HG03571 (cell line): ENCODE data around the gene LPO.

Source experiments
- ATAC-seq: cut with Tn5 transposase; IDR thresholded peaks from one replicate; pipeline ENCODE4 v1.9.1; 2021; ENCODE audit not compliant: unreplicated experiment

Gene LPO

DNA sequence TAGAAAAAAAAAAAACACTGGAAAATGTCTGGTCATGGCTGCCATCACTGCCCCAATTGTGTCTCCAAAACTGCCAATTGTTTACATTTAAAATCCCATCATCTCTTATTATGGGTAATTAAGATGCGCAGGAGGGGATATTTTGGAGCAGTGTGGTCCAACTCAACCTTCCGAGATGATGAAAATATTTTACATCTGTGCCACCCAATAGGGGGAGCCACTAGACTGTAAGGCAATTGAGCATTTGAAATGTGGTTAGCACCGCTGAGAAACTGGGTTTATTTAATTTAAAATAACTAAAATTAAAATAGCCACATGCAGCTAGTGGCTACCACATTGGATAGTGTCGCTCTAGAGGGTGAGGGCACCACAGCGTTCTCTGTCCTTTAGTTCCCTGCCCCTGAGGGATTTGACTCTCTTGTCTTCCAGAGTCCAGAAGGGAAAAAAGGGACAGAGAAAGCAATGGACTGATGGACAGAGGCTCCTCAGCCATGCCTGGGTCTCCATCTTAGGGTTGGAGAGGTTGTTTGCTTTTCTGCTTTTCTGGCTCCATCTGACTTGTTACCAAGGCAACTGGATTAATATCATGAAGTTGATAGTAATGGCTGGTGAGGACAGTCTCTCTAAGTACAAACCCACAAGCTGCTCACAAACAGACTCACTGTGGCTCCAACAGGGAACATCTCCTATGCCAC is 38.9 kb downstream of the LPO start:
- no peak for ATAC-seq

DNA sequence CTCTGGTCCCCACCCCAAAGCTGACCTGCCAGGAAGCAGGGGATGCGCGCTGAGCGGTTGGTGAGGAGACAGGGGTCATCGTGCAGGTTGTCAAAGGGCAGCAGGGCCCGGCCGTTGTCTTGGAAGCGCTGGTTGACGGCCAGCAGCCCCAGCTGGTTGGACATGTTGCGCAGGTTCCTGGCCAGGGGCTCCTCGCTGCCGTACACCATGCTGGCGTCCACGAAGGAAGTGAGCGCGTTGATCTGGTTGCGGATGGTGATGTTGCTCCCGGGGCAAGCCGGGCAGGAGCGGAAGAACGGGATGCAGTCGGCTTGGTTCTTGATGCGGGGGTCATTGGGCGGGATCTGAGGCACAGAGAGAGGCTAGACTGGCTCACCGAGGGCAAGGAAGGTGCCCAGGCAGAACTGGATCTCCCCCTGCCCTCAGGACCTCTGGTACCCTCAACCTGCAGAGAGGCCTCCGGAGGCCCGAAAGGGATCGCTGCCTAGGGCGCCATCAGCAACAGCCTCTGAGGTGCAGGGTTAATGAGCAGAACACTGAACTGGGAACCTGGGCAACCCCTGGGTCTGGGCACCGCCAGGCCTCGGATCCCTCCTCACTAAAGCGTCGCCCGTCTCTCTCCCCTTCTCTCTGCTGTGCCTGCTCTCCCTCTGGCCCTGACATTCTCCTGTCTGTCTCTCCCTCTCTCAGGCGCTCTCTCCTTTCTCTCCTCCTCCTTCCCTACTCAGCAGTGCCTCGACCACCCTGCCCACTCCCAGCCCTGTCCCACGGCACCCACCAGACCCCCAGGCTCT is 39.6 kb downstream of the LPO start:
- ATAC-seq, result no peak

DNA sequence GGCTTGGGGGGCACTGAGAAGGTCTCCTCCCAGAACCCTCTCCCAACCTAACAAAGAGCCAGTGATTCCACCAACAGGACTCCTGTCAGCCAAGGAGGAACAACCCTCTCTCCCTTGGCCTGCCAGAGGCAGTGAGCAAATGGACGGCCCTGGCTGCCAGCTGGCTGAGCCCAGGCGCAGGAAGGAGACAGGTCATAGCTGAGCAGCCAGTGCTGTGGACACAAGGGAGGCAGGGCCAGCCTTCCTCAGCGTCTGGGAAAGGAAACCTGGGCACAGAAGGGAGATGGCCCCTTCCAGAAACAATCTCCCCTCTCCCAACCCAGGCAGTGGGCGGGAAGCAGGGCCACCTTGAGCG is 40.3 kb downstream of the LPO start:
- no peak for ATAC-seq

DNA sequence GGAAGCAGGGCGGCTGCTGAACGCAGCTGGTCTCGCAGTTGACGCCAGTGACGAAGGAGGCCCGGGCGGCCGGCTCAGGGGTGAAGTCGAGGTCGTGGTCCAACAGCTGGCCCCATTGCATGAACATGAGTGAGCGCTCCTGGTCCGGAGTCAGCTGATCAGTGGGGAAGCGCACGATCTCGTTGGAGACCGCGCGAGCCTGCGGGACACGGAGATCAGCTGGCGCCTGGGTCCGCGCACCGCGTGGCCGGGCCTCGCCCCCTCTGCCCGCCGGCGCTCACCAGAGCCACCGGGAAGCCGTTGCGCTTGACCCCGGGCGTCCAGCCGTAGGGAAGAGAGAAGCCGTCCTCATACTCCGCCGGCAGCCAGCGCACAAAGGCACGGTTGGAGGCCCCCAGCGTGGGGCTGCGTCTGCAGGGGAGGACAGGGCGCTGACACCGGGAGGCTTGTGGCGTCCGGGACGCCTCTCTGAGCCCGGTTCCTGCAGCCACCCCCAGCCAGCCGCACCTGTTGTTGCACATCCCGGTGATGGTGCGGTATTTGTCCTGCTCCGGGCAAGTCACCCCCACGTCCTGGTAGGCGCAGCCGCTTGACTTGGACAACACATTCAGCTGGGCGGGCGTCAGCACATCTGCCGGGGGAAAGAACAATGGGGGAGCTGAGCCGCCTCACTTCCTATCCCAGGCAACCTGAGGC is 40.8 kb downstream of the LPO start:
- ATAC-seq, result no peak

DNA sequence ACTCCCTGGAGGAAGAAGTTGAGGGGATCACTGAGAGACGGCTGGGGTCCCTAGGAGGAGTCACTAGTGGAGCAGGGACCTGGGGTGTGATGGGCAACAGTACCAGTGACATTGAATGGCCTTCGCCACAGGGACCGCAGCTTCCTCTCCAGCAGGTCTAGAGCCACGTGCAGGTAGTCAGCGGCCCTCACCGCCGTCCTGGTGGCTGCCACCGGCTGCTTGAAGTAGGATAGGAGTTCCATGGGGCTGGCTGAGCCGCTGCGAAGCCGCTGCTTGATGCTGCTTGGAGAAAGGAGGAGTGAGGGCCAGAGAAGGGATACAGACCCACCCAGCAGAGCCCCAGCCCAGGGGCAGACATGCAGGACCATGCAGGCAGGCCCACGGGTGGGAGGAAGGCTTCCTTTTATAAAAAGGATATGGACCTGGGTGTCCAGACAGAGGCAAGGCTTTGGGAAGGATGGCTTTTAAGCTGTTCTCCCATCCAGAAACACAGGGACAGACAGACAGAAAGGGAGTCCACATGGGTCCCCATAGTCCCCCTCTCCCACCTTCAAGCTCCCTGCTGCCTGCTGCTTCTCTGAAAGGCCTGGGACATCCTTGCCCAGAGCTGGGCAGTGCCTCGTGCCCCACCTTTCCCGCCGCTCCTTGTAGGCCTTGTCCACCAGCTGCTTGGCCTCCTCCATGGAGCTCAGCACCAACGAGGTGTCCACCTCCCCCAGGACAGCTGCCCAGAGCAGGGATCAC is 41.5 kb downstream of the LPO start:
- ATAC-seq, result no peak

DNA sequence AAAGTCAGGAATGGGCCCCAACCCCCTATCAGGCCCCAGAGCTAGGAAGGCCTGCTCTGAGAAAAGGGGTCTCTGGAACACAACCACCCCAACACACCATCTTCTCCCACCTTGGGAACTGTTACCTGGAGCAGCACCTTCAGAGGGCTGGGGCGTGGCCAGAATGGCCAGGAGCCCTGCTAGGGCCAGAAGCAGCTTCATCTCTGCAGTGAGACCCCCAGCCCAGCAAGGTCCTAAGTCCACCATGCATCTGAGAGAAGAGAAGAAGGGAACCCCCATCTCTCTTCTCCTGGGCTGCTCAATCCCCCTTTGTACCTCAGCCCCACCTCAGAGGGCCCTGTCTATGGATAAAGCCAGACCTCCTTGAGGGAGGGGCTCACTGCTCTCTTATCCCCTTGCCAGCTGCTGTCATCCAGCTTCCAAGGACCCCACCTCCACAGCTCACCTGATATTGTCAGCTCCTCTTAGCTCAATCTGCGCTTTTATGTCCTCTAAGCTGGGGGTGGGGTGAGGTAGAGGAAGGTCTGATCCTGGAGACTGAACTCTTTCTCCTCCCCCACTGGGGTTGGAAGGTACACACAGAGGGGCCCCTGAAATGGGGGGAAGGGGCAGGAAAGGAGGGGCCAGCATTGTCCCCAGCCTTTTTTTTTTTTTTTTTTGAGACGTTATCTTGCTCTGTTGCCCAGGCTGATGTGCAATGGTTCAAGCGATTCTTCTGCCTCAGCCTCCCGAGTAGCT is 42.3 kb downstream of the LPO start, which contains the start of gene MPO:
Gene MPO (minus strand): TSS at position 456 of the 738 bp plus-strand sequence. CDS start 177 bp downstream, at position 279.
- ATAC-seq, result no peak

DNA sequence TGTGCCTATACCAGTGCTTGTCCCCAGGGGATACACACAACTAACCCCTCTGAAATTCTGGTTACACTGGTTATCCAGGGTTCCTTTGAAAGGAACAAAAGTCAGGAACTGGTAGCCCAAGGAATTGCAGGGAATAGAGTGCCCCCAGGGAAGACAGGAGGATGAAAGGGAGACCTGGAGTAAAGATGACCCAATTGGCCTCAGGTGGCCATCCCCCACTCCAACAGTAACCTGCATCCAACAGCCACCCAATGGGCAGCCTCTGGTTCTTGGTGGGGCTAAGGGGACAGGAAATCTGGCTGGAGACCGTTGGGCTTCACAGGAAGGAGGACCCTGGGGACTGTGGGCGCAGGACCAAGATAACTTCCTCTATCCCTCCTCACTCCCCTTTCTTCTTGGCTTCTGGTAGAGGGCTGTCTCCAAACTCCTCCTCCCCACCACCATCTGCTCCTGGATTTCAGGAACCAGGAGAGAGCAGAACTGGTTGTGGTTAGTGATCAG is 43.2 kb downstream of the LPO start:
- no peak for ATAC-seq

DNA sequence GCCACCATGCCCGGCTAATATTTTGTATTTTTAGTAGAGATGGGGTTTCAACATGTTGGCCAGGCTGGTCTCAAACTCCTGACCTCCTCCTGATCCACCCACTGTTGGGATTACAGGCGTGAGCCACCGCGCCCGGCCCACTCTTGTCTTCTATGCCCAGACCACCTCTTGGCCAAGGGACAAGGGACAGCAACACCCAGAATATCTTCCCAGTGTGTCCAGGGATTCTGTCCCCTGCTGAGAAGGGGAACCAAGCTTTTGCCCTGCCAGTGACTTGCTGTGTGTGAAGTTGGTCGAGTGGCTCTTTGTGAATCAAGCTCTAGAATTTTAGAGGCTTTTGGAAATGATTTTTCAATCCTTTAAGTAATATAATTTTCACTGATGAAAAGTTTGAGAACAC is 44.1 kb downstream of the LPO start:
- ATAC-seq, result no peak

DNA sequence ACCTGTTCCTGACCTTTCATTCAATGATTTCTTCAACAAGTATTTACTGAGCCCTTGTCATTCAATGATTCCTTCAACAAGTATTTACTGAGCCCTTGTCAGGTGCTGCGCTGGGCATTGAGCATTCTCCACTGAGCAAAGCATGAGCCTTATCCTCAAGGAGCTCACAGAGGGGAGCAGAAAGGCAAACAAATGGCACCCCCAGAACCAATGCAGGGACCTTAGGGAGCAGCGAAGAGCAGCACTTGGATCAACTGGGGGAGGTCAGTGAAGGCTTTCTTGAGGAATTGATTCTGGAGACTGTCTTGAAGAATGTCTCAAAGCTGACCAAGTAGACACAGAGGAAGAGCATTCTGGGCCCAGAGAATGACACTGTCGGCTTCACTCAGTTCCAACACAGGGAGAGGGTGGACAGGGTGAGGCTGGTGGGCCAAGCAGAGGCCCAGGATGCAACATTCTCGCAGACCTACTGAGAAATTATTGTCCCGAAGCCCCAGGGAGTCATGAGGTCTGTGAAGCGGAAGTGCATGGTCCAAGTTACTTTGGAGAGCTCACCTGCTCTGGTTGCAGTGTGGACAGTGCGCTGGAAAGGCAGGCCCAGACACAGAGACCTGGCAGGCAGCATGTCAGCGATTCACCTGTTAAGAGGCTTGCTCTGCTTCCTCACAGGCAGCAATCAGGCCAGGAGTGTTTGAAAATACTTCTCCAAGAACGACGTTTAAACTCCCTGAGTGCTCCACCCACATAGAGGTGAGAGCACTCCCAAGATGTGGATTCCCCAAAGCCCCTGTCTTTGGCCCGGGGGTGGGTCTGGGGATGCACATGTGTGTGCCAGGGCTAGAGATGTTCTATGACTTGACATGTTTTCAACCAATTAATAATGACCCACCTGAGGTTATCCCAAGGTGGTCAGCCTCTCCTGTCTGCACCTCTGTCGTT is 45.6 kb downstream of the LPO start:
- ATAC-seq, result no peak

DNA sequence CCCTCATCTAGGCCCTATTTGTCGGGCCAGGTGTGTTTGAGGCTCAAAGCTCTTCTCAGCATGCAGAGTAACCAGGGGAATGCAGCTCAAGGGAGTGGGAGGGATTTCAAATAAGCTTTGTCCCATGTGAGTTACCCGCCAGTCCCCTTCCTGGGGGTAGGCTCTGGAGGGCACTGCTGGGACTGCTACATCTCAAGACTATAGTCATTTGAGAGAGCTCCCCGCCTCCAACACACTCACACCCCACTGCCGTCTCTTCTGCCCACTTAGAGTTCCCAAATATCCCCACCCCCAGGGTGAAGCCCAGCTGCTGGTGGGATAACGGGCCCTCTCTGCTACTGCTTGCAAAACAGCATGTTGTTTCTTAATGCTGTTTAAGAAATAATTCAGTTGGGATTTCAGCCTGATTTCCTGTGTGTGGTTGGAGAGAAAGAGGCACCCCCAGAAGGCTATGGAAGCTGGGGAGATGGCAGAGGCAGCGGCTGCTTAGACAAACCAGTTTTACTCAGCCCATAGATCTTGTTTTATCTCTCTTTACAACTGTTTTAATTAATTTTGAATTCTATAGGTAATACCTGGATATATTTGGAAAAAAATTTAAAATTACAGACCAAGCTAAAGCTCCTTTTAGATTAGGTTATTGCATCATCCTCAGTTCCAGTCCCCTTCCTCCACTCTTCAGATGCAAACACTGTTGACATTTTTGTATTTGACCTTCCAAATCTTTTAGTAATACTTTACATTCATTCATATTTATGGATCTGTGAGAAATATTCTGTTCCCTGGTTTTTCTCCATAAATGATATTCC is 46.4 kb downstream of the LPO start:
- ATAC-seq, result no peak

DNA sequence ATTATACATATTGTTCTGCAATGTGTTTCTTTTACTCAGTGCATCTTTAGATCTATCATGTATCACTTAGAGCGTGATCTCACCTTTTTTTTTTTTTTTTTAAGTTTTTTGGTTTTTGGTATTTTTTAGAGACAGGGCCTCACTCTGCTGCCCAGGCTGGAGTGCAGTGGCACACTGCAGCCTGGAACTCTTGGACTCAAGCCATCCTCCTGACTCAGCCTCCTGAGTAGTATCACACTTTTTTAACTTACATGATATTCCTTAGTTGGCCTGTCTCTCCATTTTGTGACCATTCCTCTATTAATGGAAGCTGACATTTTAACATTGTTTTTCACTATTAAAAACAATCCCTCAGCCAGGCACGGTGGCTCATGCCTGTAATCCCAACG is 47.0 kb downstream of the LPO start:
- no peak for ATAC-seq

DNA sequence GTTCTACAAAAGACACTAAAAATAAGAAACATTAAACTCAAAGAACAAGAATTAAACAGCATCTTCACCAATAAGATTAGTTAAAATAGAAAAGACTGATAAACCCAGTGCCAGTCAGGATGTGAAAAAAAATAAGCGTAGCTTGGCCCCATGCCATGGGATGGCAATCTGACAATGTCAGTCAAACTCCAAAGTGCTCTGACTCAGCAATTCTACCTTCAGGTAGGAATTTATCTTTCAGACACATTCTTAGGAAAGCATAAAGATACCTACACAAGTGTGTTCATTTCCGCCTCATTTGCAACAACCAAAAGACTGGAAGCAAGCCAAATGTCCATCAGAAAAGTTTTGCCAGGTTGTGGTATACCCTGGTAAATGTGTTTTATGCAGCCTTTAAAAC is 51.5 kb downstream of the LPO start:
- ATAC-seq, result no peak

DNA sequence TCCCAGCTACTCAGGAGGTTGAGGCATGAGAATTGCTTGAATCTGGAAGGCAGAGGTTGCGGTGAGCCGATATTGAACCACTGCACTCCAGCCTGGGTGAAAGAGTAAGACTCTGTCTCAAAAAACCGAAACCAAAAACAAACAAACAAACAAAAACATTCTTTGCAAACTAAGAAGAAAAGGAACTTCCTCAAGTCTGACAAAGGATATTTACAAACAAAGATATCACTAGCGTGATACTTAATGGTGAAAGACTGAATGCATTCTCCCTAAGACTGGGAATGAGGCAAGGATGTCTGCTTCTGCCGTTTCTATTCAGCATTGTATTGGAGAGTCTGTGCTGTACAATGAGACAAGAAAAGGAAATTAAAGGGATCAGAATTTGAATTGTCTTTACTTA is 52.9 kb downstream of the LPO start:
- ATAC-seq, result no peak

DNA sequence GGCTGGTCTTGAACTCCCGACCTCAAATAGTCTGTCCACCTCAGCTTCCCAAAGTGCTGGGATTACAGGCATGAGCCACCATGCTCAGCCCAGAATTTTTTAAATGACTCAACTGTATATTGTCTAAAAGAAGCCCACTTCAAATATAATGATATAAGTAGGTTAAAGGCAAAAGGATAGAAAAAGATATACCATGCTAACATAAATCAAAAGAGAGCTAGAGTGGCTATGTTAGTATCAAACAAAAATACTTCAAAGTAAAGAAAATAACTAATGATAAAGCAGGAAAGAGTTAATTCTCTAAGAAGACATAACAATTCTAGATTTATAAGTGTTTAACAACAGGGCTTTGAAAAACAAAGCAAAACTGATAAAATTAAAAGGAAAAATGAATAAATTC is 55.6 kb downstream of the LPO start:
- no peak for ATAC-seq

DNA sequence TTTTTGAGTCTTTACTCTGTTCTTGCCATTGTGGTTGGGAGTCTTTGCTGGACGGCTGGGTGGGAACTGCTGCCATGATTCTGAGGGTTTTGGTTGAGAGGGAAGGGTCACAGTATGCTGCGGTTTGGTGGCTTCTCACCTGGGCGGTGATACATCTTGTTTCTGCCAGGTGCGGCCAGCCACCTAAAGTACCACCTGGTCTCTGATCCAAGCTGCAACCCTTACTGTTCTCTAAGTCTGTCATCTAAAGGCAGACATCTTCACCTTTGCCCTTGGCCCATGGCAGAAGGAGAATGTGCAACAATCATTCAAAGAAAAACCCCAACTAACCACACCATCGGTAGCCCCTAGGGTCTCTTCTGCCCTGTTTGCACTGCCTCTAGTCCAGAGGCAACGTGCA is 62.0 kb downstream of the LPO start:
- no peak for ATAC-seq

DNA sequence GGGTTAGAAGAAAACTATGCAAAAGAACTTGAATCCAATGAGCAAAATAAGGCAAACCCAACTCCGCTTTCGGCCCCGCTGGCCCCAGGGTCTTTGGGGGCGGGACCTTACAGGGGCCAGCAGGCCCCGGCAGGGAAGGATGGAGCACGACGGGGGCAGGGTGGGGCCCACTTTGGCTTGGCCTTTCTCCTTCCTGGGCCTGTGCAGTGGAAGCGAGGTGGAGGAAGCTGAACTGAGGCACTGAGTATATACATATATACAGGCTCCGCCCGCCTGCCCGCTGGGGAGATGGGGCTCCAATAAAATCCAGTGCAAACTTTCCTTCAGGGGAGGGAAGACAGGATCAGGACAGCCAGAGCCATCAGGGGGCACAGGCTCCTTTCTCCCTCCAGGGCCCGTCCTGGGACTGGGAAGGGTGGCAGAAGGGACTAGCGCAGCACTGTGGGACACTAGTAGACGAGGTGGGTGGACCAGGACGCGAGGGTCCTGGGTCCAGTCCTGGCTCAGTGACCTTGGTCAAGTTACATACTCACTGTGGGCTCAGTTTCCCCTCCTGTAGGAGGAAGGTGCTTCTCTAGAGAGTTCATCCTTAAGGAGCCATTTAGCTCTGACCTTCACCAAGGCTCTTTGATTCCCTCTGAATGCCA is 63.2 kb downstream of the LPO start:
- ATAC-seq, result no peak

DNA sequence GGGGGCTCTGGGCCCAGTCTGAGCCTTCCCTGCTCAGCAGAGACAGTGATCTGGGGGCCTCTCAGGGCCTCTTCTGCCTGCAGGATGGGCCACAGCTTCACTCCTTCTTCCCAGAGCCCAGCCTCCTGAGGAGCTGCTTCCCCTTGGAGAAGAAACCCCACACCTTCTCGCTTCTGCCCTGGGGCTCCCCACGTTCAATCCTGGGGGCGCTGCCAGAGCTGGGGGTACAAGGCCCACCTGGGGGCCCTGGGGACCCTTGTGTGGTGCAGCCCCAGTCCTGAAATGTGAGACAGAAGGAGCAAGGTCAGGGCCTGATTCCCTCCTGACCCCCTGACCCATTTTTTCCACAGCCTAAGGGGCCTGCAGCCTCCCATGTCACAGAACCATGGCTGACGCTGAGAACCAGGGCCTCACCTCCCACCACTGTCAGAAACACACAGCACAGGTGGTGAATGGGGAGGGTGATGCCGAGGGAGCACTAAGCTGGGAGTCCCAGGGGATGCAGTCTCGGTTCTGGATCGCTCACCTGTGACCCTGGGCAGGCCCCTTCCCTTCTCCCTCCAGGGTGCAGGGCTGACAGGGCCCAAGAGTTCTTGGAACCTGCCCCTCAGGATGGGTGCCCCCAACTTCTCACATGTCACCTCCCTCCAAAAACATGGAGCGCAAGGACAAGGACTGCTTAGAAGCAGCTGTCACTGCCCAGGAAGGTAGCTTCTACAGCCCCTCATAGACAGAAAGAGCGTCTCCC is 64.0 kb downstream of the LPO start:
- ATAC-seq, result no peak
